D721Med (cell line): ENCODE measurements around the gene NCK2.
A peak's percentile ranks its signal among the peaks of the same experiment; 100 is the strongest.

Source experiments
- DNase-seq: peaks from one replicate; pipeline ENCODE4 v3.0.0; 2011; ENCODE audit warnings: low spot score; ENCODE audit not compliant: insufficient read length
- FAIRE-seq: peaks from 2 replicates; lab custom pipeline; 2011; peaks lifted over from hg19 to GRCh38; lab: Jason Lieb, UNC
- CTCF ChIP-seq: IDR thresholded peaks from 2 replicates; pipeline ENCODE4 v1.5.1; 2012; ENCODE audit warnings: mild to moderate bottlenecking, control low read depth; ENCODE audit not compliant: insufficient read depth; ENCODE audit errors: missing control alignments

The NCK2 gene

DNA sequence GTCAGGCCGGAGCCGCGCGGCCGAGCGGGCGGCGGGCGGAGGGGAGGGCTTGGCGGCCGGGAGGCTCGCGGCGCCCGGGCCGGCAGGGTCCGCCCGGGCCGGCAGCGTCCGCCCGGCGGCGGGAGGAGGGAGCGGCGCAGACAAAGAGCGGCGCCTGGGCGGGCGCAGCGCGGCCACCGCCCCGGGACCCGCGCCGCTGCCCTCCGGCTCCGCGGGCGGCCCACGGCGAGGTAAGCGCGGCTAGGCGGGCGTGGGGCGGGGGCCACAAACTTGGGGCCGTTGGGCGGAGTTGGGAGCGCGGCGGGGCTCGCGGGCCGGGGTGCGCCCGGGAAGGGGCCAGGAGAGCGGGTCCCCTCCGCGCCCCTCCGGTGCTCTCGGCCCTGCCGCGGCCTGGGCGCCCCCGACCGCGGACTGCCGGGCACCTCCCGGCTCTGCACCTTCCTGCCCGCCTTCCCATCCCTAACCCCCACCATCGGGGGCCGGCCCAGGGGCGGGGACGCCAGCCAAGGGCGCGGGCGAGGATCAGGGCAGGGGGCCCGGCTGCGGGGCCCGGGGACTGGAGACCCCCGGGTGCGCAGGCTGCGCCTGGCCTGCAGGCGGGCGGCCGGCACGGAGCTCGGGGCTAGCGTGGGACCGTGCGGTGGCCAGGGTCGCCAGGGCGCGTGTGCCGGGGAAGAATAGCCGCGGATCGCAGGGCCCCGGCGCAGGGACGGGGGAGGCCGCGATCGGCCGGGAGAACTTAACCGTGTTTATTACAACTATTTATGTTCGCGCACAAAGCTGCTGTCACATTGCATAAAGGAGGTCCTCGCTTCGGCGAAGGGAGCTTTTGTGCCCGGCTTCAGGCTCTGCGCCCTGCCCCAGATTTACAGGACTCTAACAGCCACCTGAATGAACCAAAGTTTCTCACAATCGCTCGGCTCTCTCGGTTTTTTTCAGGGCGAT is at the start of gene NCK2:
Gene NCK2, plus strand, starts transcription at position 4 of the 945 bp plus-strand sequence. CDS start 110,152 bp downstream, outside the sequence.
- no peak for TF ChIP-seq CTCF
- DNase-seq = peak; percentile 29
- no peak for FAIRE-seq

DNA sequence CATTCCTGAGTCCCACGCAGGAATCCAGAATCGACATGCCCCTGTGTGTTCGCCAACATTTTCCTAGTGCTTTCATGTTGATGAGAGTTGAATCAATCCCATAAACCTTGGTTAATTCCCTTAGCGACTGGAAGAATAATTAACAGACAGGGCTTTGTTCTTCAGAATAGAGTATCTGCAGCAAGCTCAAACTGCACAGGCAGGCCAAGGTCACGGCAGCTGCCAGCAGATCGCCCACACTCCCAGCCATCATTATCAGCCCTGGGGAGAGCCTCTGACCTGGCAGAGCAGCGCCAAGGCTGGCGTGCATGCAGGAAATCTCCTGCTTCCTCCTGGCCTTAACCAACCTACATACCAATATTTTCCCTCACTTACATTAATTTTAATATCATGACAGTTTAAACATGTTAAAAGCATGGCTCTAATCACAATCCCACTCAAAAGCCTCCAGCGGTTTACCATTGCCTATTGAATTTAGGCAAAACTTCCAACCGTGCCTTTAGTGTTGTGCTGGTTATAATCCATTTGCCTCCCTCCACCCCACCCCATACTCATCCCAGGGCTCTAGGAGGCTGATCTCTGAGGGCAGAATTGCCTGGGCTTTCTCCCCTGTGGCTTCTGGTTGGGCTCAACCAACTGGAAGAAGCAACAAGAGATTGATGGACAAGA is 46.8 kb upstream of the NCK2 start:
- FAIRE-seq = no peak
- TF ChIP-seq CTCF = no peak
- no peak for DNase-seq

DNA sequence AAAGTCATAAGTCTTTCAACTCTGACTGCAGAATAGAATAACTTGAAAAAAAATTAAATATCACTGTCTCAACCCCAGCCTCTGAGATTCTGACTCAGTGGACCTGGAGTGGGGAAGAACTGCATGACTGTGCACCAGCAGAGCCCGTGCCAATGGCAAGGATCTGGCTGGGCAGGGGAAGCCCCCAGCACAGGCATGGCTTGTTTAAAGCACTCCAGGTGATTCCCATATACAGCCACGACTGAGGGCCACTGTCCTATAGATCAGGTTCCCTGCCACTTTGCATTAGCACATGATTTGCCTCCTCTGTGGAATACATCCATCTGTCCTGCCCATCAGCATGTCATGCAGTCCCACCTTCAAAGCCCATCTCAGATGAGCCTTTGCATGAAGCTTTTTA is 45.9 kb upstream of the NCK2 start:
- FAIRE-seq = no peak
- no peak for TF ChIP-seq CTCF

GRCh38 chr2:105701042-105701441 is 43.7 kb upstream of the NCK2 start:
- FAIRE-seq (no peak), DNase-seq (no peak)

More for the DNA sequence above, 45.9 kb upstream of the NCK2 start:
- no peak for DNase-seq

DNA sequence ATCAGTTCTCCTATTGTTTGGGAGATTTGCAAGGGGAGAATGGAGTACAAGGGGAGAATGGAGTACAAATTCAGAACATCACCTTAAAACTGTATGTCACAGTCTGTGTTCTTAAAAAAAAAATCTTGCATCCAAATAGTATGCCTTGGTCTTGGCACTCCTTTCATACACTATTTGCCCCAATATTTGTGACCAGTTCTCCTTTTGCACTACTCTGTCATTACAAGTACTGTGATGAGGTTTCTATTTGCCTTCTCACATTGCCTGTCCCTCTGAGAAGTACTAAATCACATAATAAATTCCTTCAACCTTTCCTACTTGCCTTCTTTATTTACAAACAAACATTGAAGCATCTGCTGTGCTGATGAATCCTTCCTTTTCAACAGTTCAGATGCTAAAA is 36.0 kb upstream of the NCK2 start:
- no peak for FAIRE-seq
- no peak for DNase-seq
- no peak for TF ChIP-seq CTCF

More at GRCh38 chr2:105701042-105701441, 43.7 kb upstream of the NCK2 start:
- TF ChIP-seq CTCF = no peak

DNA sequence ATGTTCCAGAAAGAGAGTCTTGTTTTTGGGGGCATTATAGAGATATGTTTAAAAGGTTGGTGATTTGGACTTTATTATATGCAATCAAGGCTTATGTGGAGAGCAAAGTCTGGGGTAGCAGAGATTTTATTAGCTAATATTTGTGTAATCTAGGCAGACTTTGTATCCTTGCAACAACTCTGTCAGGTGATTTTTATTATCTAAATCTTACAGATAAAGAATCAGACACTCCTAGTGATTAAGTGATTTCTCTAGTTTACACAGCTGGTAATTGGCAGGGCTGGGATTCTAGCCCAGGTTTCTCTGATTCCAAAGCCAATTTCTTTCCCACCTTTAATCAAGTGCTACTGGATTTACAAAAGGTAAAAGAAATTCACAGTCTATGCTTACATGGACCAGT is 33.3 kb upstream of the NCK2 start:
- DNase-seq (no peak), FAIRE-seq (no peak)

More for the DNA sequence above, 33.3 kb upstream of the NCK2 start:
- TF ChIP-seq CTCF = no peak
